K562 (cell line): Measurements from ENCODE around the gene SAMD8. TPM values are rescaled to one million over a fixed set of nuclear protein-coding genes. Genes with fewer than 3 reads are reported as not detected.

ENCODE experiments used
- ATAC-seq: fragments of 200-7000 bp; cut with Tn5 transposase; 3 replicates; pipeline ENCODE4 v1.9.1; 2020; ENCODE audit warnings: moderate library complexity
- BruUV-seq: library from RNA; stranded (reverse); fragments of 400-500 nt; replicated peaks from 2 replicates; lab custom pipeline; 2021; lab: Mats Ljungman, UMichigan
- CTCF ChIA-PET: fragments of 300-600 bp; formaldehyde crosslinking; extraction: SDS; loops from one replicate; lab custom pipeline; 2021; ENCODE audit warnings: low intra/inter-chr PET ratio; lab: Yijun Ruan, JAX
- POLR2A ChIA-PET: fragments of 300-600, 350-650 bp; sonication (Branson Sonifier 250); formaldehyde crosslinking; extraction: SDS; loops from one replicate; lab custom pipeline; 2021; ENCODE audit warnings: antibody characterized with exemption, inconsistent platforms; lab: Yijun Ruan, JAX
- DNase-seq, 4 experiments: peaks; one replicate each; pipeline versions ENCODE4 v3.0.0 to v3.0.0-alpha.2; 2011 to 2018; ENCODE audit warnings: low spot score in 3 of 4, mixed read lengths in 3 of 4; ENCODE audit errors: extremely low read depth in 1 of 4
- FAIRE-seq: peaks from 2 replicates; lab custom pipeline; 2011; peaks lifted over from hg19 to GRCh38; lab: Jason Lieb, UNC
- H2AFZ ChIP-seq: 2 replicates; pipeline ENCODE4 v1.6.0; 2011; ENCODE audit warnings: low read depth, low read length, control low read depth, inconsistent platforms
- H3K27ac ChIP-seq: fragments of 200-600 bp; 3 replicates; pipeline ENCODE4 v1.8.0; 2011; ENCODE audit warnings: low read depth, mild to moderate bottlenecking, control low read depth, inconsistent platforms, low read length, moderate library complexity, mixed read lengths; ENCODE audit errors: extremely low read depth
- H3K27me3 ChIP-seq, 2 experiments: fragments of 300-600 bp in 1 of 2; 2 replicates in 1 of 2; 3 replicates in 1 of 2; pipeline versions ENCODE4 v1.6.0 to v1.8.0; 2011; ENCODE audit warnings: inconsistent platforms in 2 of 2, low read length in 2 of 2, mild to moderate bottlenecking in 1 of 2, mixed read lengths in 1 of 2, moderate library complexity in 1 of 2; ENCODE audit not compliant: control insufficient read depth in 2 of 2, insufficient read depth in 2 of 2
- H3K36me3 ChIP-seq: fragments of 300-600 bp; 3 replicates; pipeline ENCODE4 v1.8.0; 2011; ENCODE audit warnings: mild to moderate bottlenecking, low read length, inconsistent platforms; ENCODE audit not compliant: control insufficient read depth, insufficient read depth
- H3K4me1 ChIP-seq, 2 experiments: fragments of 200-600 bp in 1 of 2; replicated peaks in 1 of 2; 2 replicates in 1 of 2; 3 replicates in 1 of 2; pipeline versions ENCODE4 v1.5.1 to v1.8.0; 2011; ENCODE audit warnings: inconsistent platforms in 2 of 2, low read length in 2 of 2, mild to moderate bottlenecking in 1 of 2, mixed read lengths in 1 of 2, moderate library complexity in 1 of 2; ENCODE audit not compliant: control insufficient read depth in 2 of 2, insufficient read depth in 2 of 2
- H3K4me2 ChIP-seq: 2 replicates; pipeline ENCODE4 v1.6.1; 2011; ENCODE audit warnings: low read length, control low read depth, inconsistent platforms, mixed read lengths; ENCODE audit not compliant: insufficient read depth
- H3K4me3 ChIP-seq: fragments of 200-600 bp; sonication (generic), shearing (Covaris generic); 2 replicates; pipeline ENCODE4 v1.5.1; 2016; ENCODE audit warnings: control low read depth, inconsistent platforms
- H3K79me2 ChIP-seq: fragments of 200-600 bp; 3 replicates; pipeline ENCODE4 v1.8.0; 2011; ENCODE audit warnings: low read length, inconsistent platforms; ENCODE audit not compliant: control insufficient read depth, insufficient read depth
- H3K9ac ChIP-seq, 2 experiments: 2 replicates each; pipeline versions ENCODE4 v1.6.0 to v1.6.1; 2011; ENCODE audit warnings: low read depth in 2 of 2, low read length in 2 of 2, control low read depth in 1 of 2, inconsistent platforms in 1 of 2, mild to moderate bottlenecking in 1 of 2, mixed read lengths in 1 of 2; ENCODE audit not compliant: insufficient read depth in 1 of 2
- H3K9me1 ChIP-seq: one replicate; pipeline ENCODE4 v1.6.0; 2011; ENCODE audit warnings: inconsistent platforms, mild to moderate bottlenecking, low read length, moderate library complexity; ENCODE audit not compliant: control insufficient read depth, insufficient read depth
- H3K9me3 ChIP-seq: replicated peaks from 2 replicates; pipeline ENCODE4 v1.5.1; 2011; ENCODE audit warnings: low read depth, low read length, inconsistent platforms; ENCODE audit not compliant: control insufficient read depth, insufficient read depth
- H4K20me1 ChIP-seq: replicated peaks from 2 replicates; pipeline ENCODE4 v1.6.1; 2011; ENCODE audit warnings: low read length, inconsistent platforms, mixed read lengths; ENCODE audit not compliant: control insufficient read depth, insufficient read depth
- CBFB ChIP-seq: sonication (generic); formaldehyde crosslinking; IDR thresholded peaks from 2 replicates; pipeline ENCODE4 v1.4.0; 2020; ENCODE audit warnings: mild to moderate bottlenecking, missing genetic modification reagents
- FOXK1 ChIP-seq: sonication (generic); formaldehyde crosslinking; IDR thresholded peaks from 2 replicates; pipeline ENCODE4 v1.8.0; 2022; ENCODE audit warnings: missing genetic modification reagents, mild to moderate bottlenecking, borderline replicate concordance
- HOXB6 ChIP-seq: fragments of 250-450 bp; sonication (Bioruptor Pico); IDR thresholded peaks from 2 replicates; pipeline ENCODE4 v1.5.1; 2022; ENCODE audit warnings: mild to moderate bottlenecking, borderline replicate concordance
- LEF1 ChIP-seq: fragments of 450-650 bp; IDR thresholded peaks from 2 replicates; pipeline ENCODE4 v1.6.1; 2016; ENCODE audit warnings: mild to moderate bottlenecking
- NCOA1 ChIP-seq: fragments of 450-650 bp; IDR thresholded peaks from 2 replicates; pipeline ENCODE4 v1.6.1; 2016; ENCODE audit warnings: low read depth
- NR2C2 ChIP-seq, 2 experiments: fragments of 200-800 bp in 1 of 2; sonication (Bioruptor generic) in 1 of 2; sonication (generic) in 1 of 2; formaldehyde crosslinking in 1 of 2; IDR thresholded peaks; 2 replicates each; pipeline versions ENCODE4 v1.6.1 to v1.8.0; 2016 to 2022; ENCODE audit warnings: mild to moderate bottlenecking in 1 of 2, missing compliant biosample characterization in 1 of 2, missing genetic modification characterization in 1 of 2, missing genetic modification reagents in 1 of 2
- PHB ChIP-seq: fragments of 250-450 bp; sonication (Bioruptor Pico); IDR thresholded peaks from 2 replicates; pipeline ENCODE4 v1.5.0; 2021
- POLR2B ChIP-seq: fragments of 450-650 bp; IDR thresholded peaks from 2 replicates; pipeline ENCODE4 v1.6.1; 2018; ENCODE audit warnings: low read depth; ENCODE audit not compliant: partially characterized antibody
- PPARD ChIP-seq: fragments of 250-450 bp; sonication (Bioruptor Pico); IDR thresholded peaks from 2 replicates; pipeline ENCODE4 v1.8.0; 2022; ENCODE audit warnings: inconsistent platforms, mild to moderate bottlenecking, moderate library complexity
- SAP30 ChIP-seq: fragments of 200-600 bp; sonication (generic); IDR thresholded peaks from 2 replicates; pipeline ENCODE4 v1.6.1; 2012; ENCODE audit warnings: borderline replicate concordance, low read depth, mild to moderate bottlenecking, moderate library complexity, low read length, control low read depth, inconsistent platforms; ENCODE audit not compliant: insufficient read depth, poor library complexity, severe bottlenecking
- SIN3A ChIP-seq, 2 experiments: fragments of 150-350 bp in 1 of 2; IDR thresholded peaks; 2 replicates each; pipeline ENCODE4 v1.6.1; 2011 to 2016; ENCODE audit warnings: borderline replicate concordance in 2 of 2, low read depth in 2 of 2, low read length in 2 of 2, mild to moderate bottlenecking in 2 of 2, moderate library complexity in 2 of 2; ENCODE audit not compliant: control insufficient read depth in 1 of 2
- SIX5 ChIP-seq, 2 experiments: IDR thresholded peaks; 2 replicates each; pipeline ENCODE4 v1.6.1; 2011; ENCODE audit warnings: low read length in 2 of 2, borderline replicate concordance in 1 of 2, low read depth in 1 of 2, mild to moderate bottlenecking in 1 of 2, moderate library complexity in 1 of 2; ENCODE audit not compliant: insufficient read depth in 1 of 2
- SRF ChIP-seq, 2 experiments: fragments of 250-450, 450-650 bp in 1 of 2; sonication (Bioruptor Pico) in 1 of 2; sonication (generic) in 1 of 2; formaldehyde crosslinking; IDR thresholded peaks; 2 replicates each; pipeline versions ENCODE4 v1.5.0 to v1.5.1; 2020 to 2022; ENCODE audit warnings: mild to moderate bottlenecking in 1 of 2, missing genetic modification reagents in 1 of 2
- THRAP3 ChIP-seq: fragments of 450-650 bp; IDR thresholded peaks from 2 replicates; pipeline ENCODE4 v1.6.1; 2016; ENCODE audit warnings: mild to moderate bottlenecking, inconsistent platforms, borderline replicate concordance
- ZEB2 ChIP-seq: fragments of 450-650 bp; IDR thresholded peaks from 2 replicates; pipeline ENCODE4 v1.6.1; 2016
- ZKSCAN8 ChIP-seq: fragments of 200-800 bp; sonication (Bioruptor generic); IDR thresholded peaks from 2 replicates; pipeline ENCODE4 v1.6.1; 2016; ENCODE audit warnings: missing genetic modification characterization, missing compliant biosample characterization
- ZNF445 ChIP-seq: fragments of 250-450 bp; sonication (Bioruptor Pico); IDR thresholded peaks from 2 replicates; pipeline ENCODE4 v1.4.0; 2020; ENCODE audit warnings: low read depth, mild to moderate bottlenecking, moderate library complexity
- WGBS: fragments of 100-300 bp; shearing (Covaris generic); methylation state at CpG from one replicate; pipeline ENCODE4 v1.1.6; 2016; ENCODE audit warnings: low coverage, mixed read lengths; ENCODE audit not compliant: insufficient coverage; ENCODE audit errors: missing lambda C conversion rate; 5-methylcytosine and 5-hydroxymethylcytosine counted together
- in situ Hi-C: fragments of 300-500 bp; cut with MboI; formaldehyde crosslinking; loops from 4 replicates; pipeline ENCODE4 v1.15.0; 2018; ENCODE audit warnings: inconsistent platforms, mixed read lengths
- intact Hi-C: fragments of 100-400 bp; cut with micrococcal nuclease; formaldehyde crosslinking; loops from 2 replicates; pipeline ENCODE4 v1.14.2; 2022
- polyA plus RNA-seq, 8 experiments: library from polyadenylated mRNA; depleted of rRNA in 4 of 8; stranded (reverse) in 5 of 8; unstranded in 3 of 8; fragments of >200 nt; fragmentation: Nextera tagmentation in 2 of 8; fragmentation: Illumina TruSeq in 1 of 8; extraction: Ambion mirVana in 2 of 8; extraction: Trizol in 1 of 8; gene quantifications; 2 replicates each; pipeline versions ENCODE4 v1.2.1 to v1.2.3, GENCODE V29; 2011 to 2014; ENCODE audit warnings: inconsistent platforms in 1 of 8, missing spikeins in 1 of 8
- total RNA-seq, 7 experiments: library from RNA; depleted of rRNA in 6 of 7; stranded (reverse); fragments of >200 nt in 6 of 7; fragmentation: Illumina TruSeq in 2 of 7; extraction: Trizol in 2 of 7; gene quantifications; 2 replicates each; pipeline versions ENCODE4 v1.2.1 to v1.2.3, GENCODE V29; 2011 to 2021; ENCODE audit warnings: low replicate concordance in 1 of 7
- TF ChIP-seq, protein P1 (sequence below): conservative IDR thresholded peaks from 2 replicates; pipeline ENCODE4 v1.6.1; 2011; ENCODE audit warnings: low read depth, mild to moderate bottlenecking, low read length; ENCODE audit not compliant: control insufficient read depth
- TF ChIP-seq, protein P2 (sequence below): fragments of 450-650 bp; IDR thresholded peaks from 2 replicates; pipeline ENCODE4 v1.6.1; 2016; ENCODE audit warnings: missing biosample characterization, missing genetic modification characterization

The SAMD8 gene
- total and polyA plus RNA-seq, 9 of the 15 experiments (the other 6 are each of a cell fraction or from before 2014, with no cell fraction given), result 2.7 to 16.1 (median 6.2) TPM

DNA sequence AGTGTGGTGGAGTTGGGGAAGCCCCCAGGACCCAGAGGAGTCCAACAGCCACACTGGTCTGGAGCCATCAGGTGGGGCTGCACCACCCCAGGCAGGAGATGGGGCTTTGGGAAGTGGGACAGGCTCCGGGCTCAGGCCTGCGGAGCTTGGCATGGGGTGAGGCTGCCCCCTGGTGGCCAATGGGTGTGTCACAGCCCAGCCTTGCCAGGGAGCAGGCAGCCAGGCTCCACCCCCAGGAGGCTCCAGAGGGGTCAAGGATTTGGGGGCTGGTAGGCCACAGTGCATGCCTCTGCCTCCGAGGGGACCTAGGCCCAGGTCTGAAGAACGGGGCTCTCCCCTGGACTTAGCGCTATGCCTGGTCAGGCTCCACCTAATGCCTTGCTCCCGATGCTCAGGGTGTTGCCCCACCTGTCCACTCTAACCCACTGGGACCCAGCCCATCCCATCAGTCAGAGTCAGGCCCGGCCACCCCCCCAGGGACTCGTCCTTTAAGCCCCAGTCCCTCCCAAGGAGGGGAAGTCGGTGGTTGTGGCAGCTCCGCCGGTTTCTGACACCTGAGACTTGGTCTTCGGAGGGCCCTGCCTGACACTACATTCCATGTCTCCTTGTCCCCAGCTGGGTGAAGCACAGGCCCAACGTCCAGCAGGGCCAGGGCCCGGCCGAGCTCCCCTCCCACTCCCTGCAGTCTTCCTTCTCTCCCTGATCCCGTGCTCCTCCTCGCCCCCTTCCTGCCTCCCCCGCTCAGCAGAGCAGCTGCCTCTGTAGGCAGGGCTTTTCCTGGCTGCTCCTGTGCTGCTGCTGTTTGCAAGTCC lies 11.3 kb upstream of the SAMD8 start:
- H3K4me2 ChIP-seq, result no peak overlapping the region
- peaks cover 16 to 38% of the 10 kb centered on the region in 2 experiments; a peak in 4 of 5 replicates for H3K4me1 ChIP-seq
- DNase-seq (peak; percentile 85 to 93 (median 92)), ATAC-seq (peak; percentile 96), FAIRE-seq (peak; percentile 83)
- no peaks in the 10 kb centered on the region for H3K9me3 ChIP-seq
- H2AFZ ChIP-seq, result no peak overlapping the region
- no peak overlapping the region for H3K27ac ChIP-seq
- ChIA-PET POLR2A (interaction anchor here (0.6 to 1.7 kb wide), 4 partner anchors 9 to 901 kb away, joined by 3 to 7 read pairs (median 4); a partner anchor contains a TSS), CTCF (interaction anchor here (0.6 to 3.3 kb wide), 8 partner anchors 11 to 856 kb away, joined by 3 to 28 read pairs (median 4); partner anchors contain the start of genes COMTD1 and SAMD8)
- intact Hi-C loops, result loop anchor here (1.0 to 10.0 kb wide), 4 partner anchors 78 to 858 kb away; no protein-coding TSS in a partner anchor
- peak overlapping the region in 1 of 2 experiments; percentile 75; a peak in 2 of 4 replicates for H3K9ac ChIP-seq
- BruUV-seq, result no TSS peak
- H3K36me3 ChIP-seq, result no peaks in the 10 kb centered on the region
- no peaks in the 10 kb centered on the region for H3K79me2 ChIP-seq
- WGBS, result 20% methylated on average over 17 of the region's 18 CpGs
- peaks cover 4% of the 10 kb centered on the region; the same call in 1 of the 2 replicates for H4K20me1 ChIP-seq
- H3K27me3 ChIP-seq, result no peaks in the 10 kb centered on the region
- no peaks in the 10 kb centered on the region for H3K9me1 ChIP-seq
- H3K4me3 ChIP-seq, result no peak overlapping the region
- in situ Hi-C loops, result loop anchor here (5.0 to 10.0 kb wide), 2 partner anchors 365 to 853 kb away; no protein-coding TSS in a partner anchor
- TF ChIP-seq FOXK1 (CRISPR knock-in tag) (no peak), SIN3A (IDR thresholded peaks at IDR 0.05; ENCODE audit: borderline replicate concordance in 2 of 2, control insufficient read depth in 1 of 2, low read depth in 2 of 2, low read length in 2 of 2) (no peak), POLR2B (no peak), ZKSCAN8 (CRISPR knock-in tag) (no peak), NR2C2 (CRISPR knock-in tag; IDR thresholded peaks at IDR 0.05) (peak; percentile 46; the same call in 1 of the 2 replicates), NR2C2 (tag; IDR thresholded peaks at IDR 0.05) (no peak), SIX5 (IDR thresholded peaks at IDR 0.05; ENCODE audit: borderline replicate concordance in 1 of 2, insufficient read depth in 1 of 2, low read depth in 1 of 2, low read length in 2 of 2) (no peak), PHB (no peak), SRF (CRISPR knock-in tag; IDR thresholded peaks at IDR 0.05) (no peak), THRAP3 (no peak), HOXB6 (CRISPR knock-in tag) (no peak), PPARD (CRISPR knock-in tag) (no peak), CBFB (CRISPR knock-in tag) (no peak), NCOA1 (no peak), LEF1 (no peak), SAP30 (no peak), ZEB2 (no peak), ZNF445 (no peak)
- TF ChIP-seq, protein P1, sequence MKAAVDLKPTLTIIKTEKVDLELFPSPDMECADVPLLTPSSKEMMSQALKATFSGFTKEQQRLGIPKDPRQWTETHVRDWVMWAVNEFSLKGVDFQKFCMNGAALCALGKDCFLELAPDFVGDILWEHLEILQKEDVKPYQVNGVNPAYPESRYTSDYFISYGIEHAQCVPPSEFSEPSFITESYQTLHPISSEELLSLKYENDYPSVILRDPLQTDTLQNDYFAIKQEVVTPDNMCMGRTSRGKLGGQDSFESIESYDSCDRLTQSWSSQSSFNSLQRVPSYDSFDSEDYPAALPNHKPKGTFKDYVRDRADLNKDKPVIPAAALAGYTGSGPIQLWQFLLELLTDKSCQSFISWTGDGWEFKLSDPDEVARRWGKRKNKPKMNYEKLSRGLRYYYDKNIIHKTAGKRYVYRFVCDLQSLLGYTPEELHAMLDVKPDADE, result no peak
- TF ChIP-seq, protein P2, sequence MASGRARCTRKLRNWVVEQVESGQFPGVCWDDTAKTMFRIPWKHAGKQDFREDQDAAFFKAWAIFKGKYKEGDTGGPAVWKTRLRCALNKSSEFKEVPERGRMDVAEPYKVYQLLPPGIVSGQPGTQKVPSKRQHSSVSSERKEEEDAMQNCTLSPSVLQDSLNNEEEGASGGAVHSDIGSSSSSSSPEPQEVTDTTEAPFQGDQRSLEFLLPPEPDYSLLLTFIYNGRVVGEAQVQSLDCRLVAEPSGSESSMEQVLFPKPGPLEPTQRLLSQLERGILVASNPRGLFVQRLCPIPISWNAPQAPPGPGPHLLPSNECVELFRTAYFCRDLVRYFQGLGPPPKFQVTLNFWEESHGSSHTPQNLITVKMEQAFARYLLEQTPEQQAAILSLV (tag), result no peak
